Fibroblast of lung (primary cell): ENCODE measurements around the gene POLR2A.

Experiments used
- EZH2 ChIP-seq: IDR thresholded peaks from 2 replicates; pipeline ENCODE4 v1.5.1; 2012; ENCODE audit warnings: low read length, control low read depth, mild to moderate bottlenecking; ENCODE audit errors: missing control alignments
- TF ChIP-seq, protein P1 (sequence below), 2 donors: IDR thresholded peaks in 1 of 2; conservative IDR thresholded peaks in 1 of 2; 1 replicate in 1 of 2; 2 replicates in 1 of 2; pipeline ENCODE4 v1.5.1; 2011 to 2012; ENCODE audit warnings: low read length in 2 of 2, control low read depth in 1 of 2, inconsistent platforms in 1 of 2, low read depth in 1 of 2, mild to moderate bottlenecking in 1 of 2

GRCh38 chr17:7497636-7498035 lies 13.5 kb downstream of the POLR2A start:
- TF ChIP-seq EZH2: no peak
- TF ChIP-seq, protein P1, sequence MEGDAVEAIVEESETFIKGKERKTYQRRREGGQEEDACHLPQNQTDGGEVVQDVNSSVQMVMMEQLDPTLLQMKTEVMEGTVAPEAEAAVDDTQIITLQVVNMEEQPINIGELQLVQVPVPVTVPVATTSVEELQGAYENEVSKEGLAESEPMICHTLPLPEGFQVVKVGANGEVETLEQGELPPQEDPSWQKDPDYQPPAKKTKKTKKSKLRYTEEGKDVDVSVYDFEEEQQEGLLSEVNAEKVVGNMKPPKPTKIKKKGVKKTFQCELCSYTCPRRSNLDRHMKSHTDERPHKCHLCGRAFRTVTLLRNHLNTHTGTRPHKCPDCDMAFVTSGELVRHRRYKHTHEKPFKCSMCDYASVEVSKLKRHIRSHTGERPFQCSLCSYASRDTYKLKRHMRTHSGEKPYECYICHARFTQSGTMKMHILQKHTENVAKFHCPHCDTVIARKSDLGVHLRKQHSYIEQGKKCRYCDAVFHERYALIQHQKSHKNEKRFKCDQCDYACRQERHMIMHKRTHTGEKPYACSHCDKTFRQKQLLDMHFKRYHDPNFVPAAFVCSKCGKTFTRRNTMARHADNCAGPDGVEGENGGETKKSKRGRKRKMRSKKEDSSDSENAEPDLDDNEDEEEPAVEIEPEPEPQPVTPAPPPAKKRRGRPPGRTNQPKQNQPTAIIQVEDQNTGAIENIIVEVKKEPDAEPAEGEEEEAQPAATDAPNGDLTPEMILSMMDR (conservative IDR thresholded peaks at IDR 0.05 in 1 of 2, IDR thresholded peaks at IDR 0.05 in 1 of 2; ENCODE audit: low read depth in 1 of 2, low read length in 2 of 2): no peak
